Measurements from ENCODE around the gene ALMS1. TPM values are rescaled to one million over a fixed set of nuclear protein-coding genes. Genes with fewer than 3 reads are reported as not detected.

Gene ALMS1
- polyA plus RNA-seq, 3 donors = 0.55 to 5.2 (median 0.64) TPM

DNA sequence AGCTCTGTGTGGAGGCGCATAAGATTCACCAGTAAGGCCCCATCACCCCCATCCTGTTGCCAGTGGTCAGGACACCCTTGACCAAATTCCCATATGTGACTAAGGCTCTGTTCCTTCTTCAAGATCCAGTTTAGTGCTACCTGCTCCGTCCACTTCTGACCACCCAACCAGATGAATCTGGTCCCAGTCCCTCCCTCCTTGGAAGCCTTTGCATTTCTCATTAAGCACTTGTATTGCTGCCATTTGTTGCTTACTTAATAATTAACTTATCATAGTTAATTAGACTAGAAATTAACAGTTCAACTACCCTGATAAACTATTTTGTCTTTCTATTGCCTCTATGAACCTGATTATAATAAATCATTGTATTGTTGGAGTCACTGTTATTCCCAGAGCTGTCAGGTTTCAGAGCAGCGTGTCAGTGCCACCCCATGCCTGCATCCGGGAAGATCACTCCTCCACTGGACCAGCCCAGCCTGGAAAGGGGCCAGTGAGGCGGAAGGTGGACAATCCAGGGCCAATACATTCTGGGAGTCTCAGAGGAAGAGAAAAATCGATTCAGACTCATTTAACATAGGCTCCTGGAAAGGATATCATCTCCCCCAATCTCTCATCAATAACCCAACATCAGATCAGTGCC, 266.1 kb downstream of the ALMS1 start:
- H3K9me3 Mint-ChIP-seq = peaks cover 0 to 14% (median 5%) of the 10 kb centered on the region in 7 donors
- H3K4me1 ChIP-seq (ENCODE audit: control insufficient read depth in 1 of 2, insufficient read depth in 2 of 2, low read length in 2 of 2) = peaks cover 4 to 7% of the 10 kb centered on the region in 2 donors
- no peak overlapping the region for H3K9ac ChIP-seq (ENCODE audit: insufficient read depth, low read length, poor library complexity, severe bottlenecking)
- peaks cover 0 to 1% (median 0%) of the 10 kb centered on the region in 3 donors for H3K27me3 Mint-ChIP-seq (ENCODE audit: low read depth in 3 of 3)
- no peak overlapping the region for H3K27ac ChIP-seq (ENCODE audit: low read depth in 1 of 2, low read length in 2 of 2)
- no peaks in the 10 kb centered on the region for H3K9me3 ChIP-seq (replicated peaks in 1 of 2; ENCODE audit: control insufficient read depth in 1 of 2, insufficient read depth in 1 of 2, low read length in 2 of 2)
- no peaks in the 10 kb centered on the region for H3K27me3 ChIP-seq (ENCODE audit: control insufficient read depth in 2 of 2, insufficient read depth in 2 of 2, low read length in 2 of 2)
- TF ChIP-seq CTCF (IDR thresholded peaks at IDR 0.05) = no peak
- H4K20me1 ChIP-seq (ENCODE audit: insufficient read depth, low read length) = no peaks in the 10 kb centered on the region
- no peak for DNase-seq
- no peaks in the 10 kb centered on the region for H3K36me3 Mint-ChIP-seq
- no peak overlapping the region for H3K4me3 Mint-ChIP-seq
- intact Hi-C loops (cut with micrococcal nuclease) = no loop called here
- WGBS (ENCODE audit: insufficient coverage) = 100% methylated on average over 3 of the region's 6 CpGs
- H3K4me1 Mint-ChIP-seq = peaks cover 8% of the 10 kb centered on the region
- no peak overlapping the region for H3K4me3 ChIP-seq (replicated peaks in 1 of 3; ENCODE audit: low read depth in 2 of 3, low read length in 3 of 3)
- no peak overlapping the region for H2AFZ ChIP-seq (ENCODE audit: insufficient read depth, low read depth, low read length, poor library complexity, severe bottlenecking)
- no peaks in the 10 kb centered on the region for H3K79me2 ChIP-seq (ENCODE audit: insufficient read depth, low read length)
- H3K4me2 ChIP-seq (replicated peaks; ENCODE audit: extremely low read depth, low read length, poor library complexity, severe bottlenecking) = no peak overlapping the region
- no peaks in the 10 kb centered on the region for H3K36me3 ChIP-seq (replicated peaks in 1 of 2; ENCODE audit: control insufficient read depth in 1 of 2, insufficient read depth in 2 of 2, low read length in 2 of 2)
- H3K27ac Mint-ChIP-seq = no peak overlapping the region

GRCh38 chr2:73652348-73652747, 266.7 kb downstream of the ALMS1 start:
- TF ChIP-seq CTCF (IDR thresholded peaks at IDR 0.05) = no peak
- Histone ChIP-seq H3K9ac (ENCODE audit: insufficient read depth, low read length, poor library complexity, severe bottlenecking) (no peak overlapping the region), H3K79me2 (ENCODE audit: insufficient read depth, low read length) (no peaks in the 10 kb centered on the region), H4K20me1 (ENCODE audit: insufficient read depth, low read length) (no peaks in the 10 kb centered on the region), H3K27me3 (ENCODE audit: control insufficient read depth in 2 of 2, insufficient read depth in 2 of 2, low read length in 2 of 2) (no peaks in the 10 kb centered on the region), H3K36me3 (replicated peaks in 1 of 2; ENCODE audit: control insufficient read depth in 1 of 2, insufficient read depth in 2 of 2, low read length in 2 of 2) (no peaks in the 10 kb centered on the region), H2AFZ (ENCODE audit: insufficient read depth, low read depth, low read length, poor library complexity, severe bottlenecking) (no peak overlapping the region), H3K27ac (ENCODE audit: low read depth in 1 of 2, low read length in 2 of 2) (no peak overlapping the region), H3K4me1 (ENCODE audit: control insufficient read depth in 1 of 2, insufficient read depth in 2 of 2, low read length in 2 of 2) (peaks cover 4 to 7% of the 10 kb centered on the region in 2 donors), H3K9me3 (replicated peaks in 1 of 2; ENCODE audit: control insufficient read depth in 1 of 2, insufficient read depth in 1 of 2, low read length in 2 of 2) (no peaks in the 10 kb centered on the region), H3K4me3 (replicated peaks in 1 of 3; ENCODE audit: low read depth in 2 of 3, low read length in 3 of 3) (no peak overlapping the region), H3K4me2 (replicated peaks; ENCODE audit: extremely low read depth, low read length, poor library complexity, severe bottlenecking) (no peak overlapping the region)
- Mint-ChIP-seq H3K36me3 (no peaks in the 10 kb centered on the region), H3K4me1 (peaks cover 8% of the 10 kb centered on the region), H3K27me3 (ENCODE audit: low read depth in 3 of 3) (peaks cover 0 to 1% (median 0%) of the 10 kb centered on the region in 3 donors), H3K4me3 (no peak overlapping the region), H3K27ac (no peak overlapping the region), H3K9me3 (peaks cover 0 to 13% (median 5%) of the 10 kb centered on the region in 7 donors)
- intact Hi-C loops (cut with micrococcal nuclease) = no loop called here
- DNase-seq = no peak
- no CpG with 5 or more reads among the region's 3 CpGs for WGBS (ENCODE audit: insufficient coverage)
